NCI-H128 (cell line): ENCODE measurements around the gene ZNF462.

Experiments
- DNase-seq: peaks from one replicate; lab custom pipeline; 2025; ENCODE audit not compliant: unreplicated experiment; lab: John Stamatoyannopoulos, UW

Gene ZNF462

GRCh38 chr9:107049803-107050184, 186.8 kb downstream of the ZNF462 start:
- no peak for DNase-seq

GRCh38 chr9:107051392-107051791, 188.4 kb downstream of the ZNF462 start:
- no peak for DNase-seq

GRCh38 chr9:107054146-107054545, 191.2 kb downstream of the ZNF462 start:
- DNase-seq: no peak

GRCh38 chr9:107059220-107059619, 196.3 kb downstream of the ZNF462 start:
- DNase-seq: no peak

GRCh38 chr9:107060062-107060461, 197.1 kb downstream of the ZNF462 start:
- no peak for DNase-seq
